Measurements from ENCODE around the gene TEDC2.

TEDC2 gene

GRCh38 chr16:2497695-2498484 is 38.0 kb downstream of the TEDC2 start:
- FAIRE-seq: no peak

GRCh38 chr16:2498531-2499253 is 38.8 kb downstream of the TEDC2 start:
- FAIRE-seq: no peak

- FAIRE-seq: no peak
Observed at GRCh38 chr16:2499454-2499853, 39.5 kb downstream of the TEDC2 start.

DNA sequence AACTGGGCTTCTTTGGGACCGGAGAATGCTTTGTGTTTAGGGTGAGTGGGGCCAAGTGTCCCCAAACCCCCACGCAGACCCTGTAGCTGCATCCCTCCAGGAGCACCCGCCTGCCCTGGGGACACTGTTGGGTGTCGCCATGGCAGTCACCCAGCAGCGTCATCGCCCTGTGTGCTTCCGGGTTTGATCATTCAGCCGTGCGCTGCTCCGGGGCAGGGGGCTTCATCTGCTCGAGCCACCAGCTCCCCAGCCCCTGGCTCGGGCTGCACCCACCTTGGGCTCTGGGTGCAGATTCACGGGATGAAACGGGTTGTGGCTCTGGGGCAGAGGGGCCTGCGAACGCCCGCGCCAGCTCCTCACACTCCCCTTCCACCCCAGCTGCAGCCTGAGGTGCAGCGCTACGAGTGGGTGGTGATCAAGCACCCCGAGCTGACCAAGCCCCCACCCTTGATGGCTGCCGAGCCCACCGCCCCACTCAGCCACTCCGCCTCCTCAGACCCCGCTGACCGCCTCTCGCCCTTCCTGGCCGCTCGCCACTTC is 40.1 kb downstream of the TEDC2 start:
- FAIRE-seq: no peak

DNA sequence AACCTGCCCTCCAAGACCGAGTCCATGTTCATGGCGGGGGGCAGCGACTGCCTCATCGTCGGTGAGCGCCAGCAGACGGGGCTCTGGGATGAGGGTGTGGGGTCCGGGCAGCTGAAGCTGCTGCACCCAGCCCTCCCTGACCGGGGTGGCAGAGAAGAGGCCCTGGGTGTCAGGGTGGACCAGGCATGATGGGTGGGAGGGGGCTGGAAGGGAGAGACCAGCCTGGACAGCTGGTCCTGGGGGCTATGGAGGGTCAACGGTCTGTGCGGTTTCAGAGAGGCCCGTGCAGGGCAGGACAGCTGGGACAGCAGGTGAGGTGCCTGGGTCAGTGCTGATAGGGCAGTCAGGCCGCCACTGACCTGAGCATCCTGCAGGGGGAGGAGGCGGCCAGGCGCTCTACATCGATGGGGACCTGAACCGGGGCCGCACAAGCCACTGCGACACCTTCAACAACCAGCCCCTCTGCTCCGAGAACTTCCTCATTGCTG is 40.6 kb downstream of the TEDC2 start:
- FAIRE-seq: no peak

DNA sequence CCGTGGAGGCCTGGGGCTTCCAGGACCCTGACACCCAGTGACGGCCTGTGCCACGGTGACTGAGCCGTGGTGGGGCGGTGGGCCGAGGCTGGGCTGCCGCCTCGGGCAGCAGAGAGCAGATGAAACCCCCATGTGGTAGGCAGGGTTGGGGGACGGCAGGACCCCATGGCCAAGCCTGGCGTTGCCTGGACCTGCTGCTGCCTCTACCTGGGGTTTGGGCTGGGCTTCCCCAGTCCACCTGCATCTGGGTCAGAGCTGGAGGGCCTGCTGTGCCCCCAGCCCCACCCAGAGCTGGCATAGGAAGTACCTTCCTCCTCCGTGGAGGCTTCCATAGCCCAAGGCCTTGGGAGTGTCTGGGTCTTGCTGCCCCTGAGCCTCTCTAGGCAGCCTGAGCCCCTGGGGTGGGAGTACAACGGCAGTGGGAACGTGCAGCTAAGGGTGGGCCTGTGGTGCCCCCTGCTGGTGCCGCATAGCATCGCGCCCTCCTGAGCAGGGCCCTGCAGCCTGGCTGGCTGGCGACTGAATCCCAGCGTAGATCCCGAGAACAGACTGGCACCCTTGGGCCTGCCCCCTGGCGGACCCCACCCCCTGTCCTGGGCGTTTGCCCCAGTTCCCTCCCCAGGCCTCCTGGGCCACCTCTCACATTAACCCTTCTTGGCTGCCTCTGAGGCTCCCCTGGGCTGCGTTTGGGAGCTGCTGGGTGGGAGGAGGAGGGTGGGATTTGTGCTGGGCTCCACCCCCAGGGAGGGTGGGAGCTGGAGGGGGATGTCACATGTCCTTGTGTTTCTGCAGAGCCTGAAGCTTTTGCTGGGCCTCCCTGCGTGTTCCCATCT is 41.2 kb downstream of the TEDC2 start:
- FAIRE-seq: no peak

GRCh38 chr16:2501946-2502895 is 42.3 kb downstream of the TEDC2 start:
- no peak for FAIRE-seq

- FAIRE-seq: no peak
Observed at GRCh38 chr16:2505695-2506094, 45.8 kb downstream of the TEDC2 start.

DNA sequence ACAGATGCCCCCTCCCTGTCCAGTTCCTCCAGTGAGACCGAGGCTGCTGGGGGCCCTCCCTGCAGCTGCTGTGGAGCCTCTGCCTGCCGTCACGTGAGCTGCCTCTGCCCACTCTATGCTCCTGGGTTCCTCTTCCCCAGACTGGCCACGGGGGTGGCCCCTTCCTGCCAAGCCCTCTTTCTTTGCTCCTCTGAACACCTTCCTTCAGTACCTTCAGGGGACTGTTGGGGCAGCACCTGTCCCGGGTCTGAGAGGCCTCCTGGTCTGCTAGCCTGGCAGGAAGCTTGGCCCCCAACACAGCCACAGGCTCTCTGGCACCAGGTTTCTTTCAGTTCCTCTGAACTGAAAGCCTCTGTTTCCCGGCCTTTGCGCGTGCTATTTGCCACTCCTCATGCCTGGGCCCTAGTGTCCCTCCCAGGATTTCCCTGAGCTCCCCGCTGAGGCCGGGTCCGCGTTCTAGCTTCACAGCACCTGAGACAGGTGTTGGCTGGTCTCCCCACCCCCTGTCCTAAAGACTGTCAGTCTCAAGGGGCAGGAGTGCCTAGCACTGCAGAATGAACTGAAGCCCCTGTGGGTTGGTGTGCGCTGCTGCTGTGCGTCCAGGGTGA is 47.2 kb downstream of the TEDC2 start:
- no peak for FAIRE-seq

GRCh38 chr16:2507665-2508064 is 47.8 kb downstream of the TEDC2 start:
- FAIRE-seq: no peak

GRCh38 chr16:2508722-2509400 is 49.0 kb downstream of the TEDC2 start:
- no peak for FAIRE-seq

DNA sequence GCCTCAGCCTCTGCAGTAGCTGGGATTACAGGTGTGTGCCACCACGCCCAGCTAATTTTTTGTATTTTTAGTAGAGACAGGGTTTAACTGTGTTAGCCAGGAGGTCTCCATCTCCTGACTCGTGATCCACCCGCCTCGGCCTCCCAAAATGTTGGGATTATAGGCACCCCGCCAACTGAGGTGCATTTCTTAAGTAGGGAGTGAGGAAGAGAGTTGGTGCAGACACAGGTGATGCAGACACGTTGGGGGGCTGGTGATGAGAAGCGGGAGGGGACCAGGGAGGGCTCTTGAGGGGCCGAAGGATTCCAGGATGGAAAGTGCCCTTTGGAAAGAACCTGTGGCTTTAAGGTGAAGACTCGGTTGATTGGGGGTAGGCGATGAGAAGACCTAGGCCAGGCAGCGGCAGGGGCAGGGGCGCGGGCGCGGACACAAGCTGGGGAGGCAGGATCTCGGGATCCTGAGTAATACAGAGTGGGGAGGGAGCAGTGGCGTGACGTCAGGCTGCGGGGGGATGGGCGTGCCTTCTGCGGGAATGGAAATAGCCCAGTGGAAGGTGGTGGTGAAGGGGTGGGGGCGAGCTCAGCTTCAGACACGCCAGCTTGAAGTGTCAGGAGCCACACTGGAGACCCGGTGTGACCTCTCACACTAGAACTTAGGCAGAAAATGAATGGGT is 51.4 kb downstream of the TEDC2 start:
- no peak for FAIRE-seq

DNA sequence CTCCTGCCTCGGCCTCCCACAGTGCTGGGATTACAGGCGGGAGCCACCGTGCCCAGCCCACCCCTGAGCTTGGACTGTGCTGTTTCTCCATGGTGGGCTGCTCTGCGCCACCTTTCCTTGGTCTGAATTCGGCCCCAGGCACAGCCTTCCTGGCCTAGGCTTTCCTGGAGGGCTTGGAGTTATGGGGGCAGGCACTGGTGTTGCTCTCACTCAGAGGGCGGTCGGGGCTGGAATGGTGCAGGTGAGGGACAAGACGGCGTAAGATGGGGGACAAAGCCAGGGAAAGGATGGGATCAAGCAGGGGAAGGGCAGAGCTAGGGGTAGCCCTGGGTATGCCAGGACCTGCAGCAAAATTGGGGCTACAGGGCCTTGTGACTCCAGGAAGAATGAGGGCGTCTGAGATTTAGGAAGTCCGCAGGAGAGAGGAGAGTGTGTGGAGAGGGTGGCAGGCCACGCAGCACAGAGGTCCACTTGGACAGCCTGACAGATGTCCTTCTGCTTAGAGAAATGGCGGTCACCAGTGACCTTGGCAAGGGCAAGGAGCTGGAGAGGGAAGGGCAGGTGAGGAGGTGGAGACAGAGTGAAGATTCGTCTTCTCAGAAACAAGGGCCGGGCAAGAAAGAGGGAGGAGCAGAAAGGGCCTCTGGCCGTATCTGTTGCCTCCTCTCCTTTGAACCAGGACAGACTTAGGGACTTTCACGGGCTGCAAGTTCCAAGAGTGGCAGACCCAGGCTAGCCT is 52.3 kb downstream of the TEDC2 start:
- no peak for FAIRE-seq

DNA sequence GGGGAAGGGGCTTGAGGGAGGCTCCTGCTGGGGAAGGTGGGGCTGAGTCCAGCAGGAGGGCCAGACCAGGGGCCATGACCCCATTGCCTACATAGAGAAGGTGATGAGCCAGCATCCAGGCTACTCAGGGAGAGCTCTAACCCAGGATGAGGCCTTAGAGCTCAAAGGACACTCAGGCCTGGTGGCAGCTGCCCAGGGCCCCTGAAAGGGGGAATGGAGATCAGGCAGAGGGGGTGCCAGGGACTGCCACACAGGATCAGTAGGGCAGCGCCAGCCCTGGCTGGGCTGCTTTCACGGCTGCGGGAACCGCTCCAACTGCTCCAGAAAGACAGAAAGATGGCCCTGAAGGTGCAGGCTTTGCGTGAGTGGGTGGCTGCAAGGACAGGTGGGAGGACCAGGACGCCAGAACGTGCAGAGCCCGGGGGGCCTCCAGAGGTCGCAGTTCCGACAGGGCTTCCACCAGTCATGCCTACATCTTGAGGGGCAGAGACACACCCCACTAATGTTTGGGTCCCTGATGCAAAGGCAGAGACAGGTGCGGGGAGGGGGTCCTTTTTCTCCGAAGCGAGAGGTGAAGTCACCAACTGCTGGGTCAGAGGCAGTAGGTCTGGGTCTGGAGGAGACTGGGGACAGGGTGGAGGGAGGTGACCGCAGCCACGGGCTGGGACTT is 53.0 kb downstream of the TEDC2 start:
- no peak for FAIRE-seq

- FAIRE-seq: no peak
Observed at GRCh38 chr16:2513405-2514332, 53.8 kb downstream of the TEDC2 start, which contains the start of gene ATP6V0C. ATP6V0C (plus strand) TSS chr16:2513952; CDS start chr16:2514104, 152 bp downstream.

All from A204.1 (cell line).